Parathyroid adenoma (tissue), 2 donors: Measurements from ENCODE around the gene ZNF697.

Experiments
- H2AFZ ChIP-seq: fragments of 300-600 bp; sonication (generic); one replicate; pipeline ENCODE4 v1.7.0; 2017; ENCODE audit warnings: antibody characterized with exemption, mild to moderate bottlenecking
- H3K27ac ChIP-seq: fragments of 300-600 bp; sonication (generic); one replicate; pipeline ENCODE4 v1.7.0; 2017
- H3K27me3 ChIP-seq: fragments of 300-600 bp; sonication (generic); one replicate; pipeline ENCODE4 v1.7.0; 2017; ENCODE audit warnings: low read length; ENCODE audit not compliant: control insufficient read depth, insufficient read depth
- H3K36me3 ChIP-seq: fragments of 300-600 bp; sonication (generic); one replicate; pipeline ENCODE4 v1.7.0; 2017; ENCODE audit warnings: low read length; ENCODE audit not compliant: control insufficient read depth, insufficient read depth
- H3K4me1 ChIP-seq: fragments of 300-600 bp; sonication (generic); one replicate; pipeline ENCODE4 v1.7.0; 2017; ENCODE audit warnings: control low read depth
- H3K4me2 ChIP-seq: fragments of 300-600 bp; sonication (generic); one replicate; pipeline ENCODE4 v1.7.0; 2017; ENCODE audit warnings: low read length
- H3K4me3 ChIP-seq: fragments of 300-600 bp; sonication (generic); one replicate; pipeline ENCODE4 v1.7.0; 2017; ENCODE audit warnings: low read depth, low read length
- H3K79me2 ChIP-seq: fragments of 300-600 bp; sonication (generic); one replicate; pipeline ENCODE4 v1.7.0; 2017; ENCODE audit warnings: control low read depth
- H3K9ac ChIP-seq: fragments of 300-600 bp; sonication (generic); one replicate; pipeline ENCODE4 v1.7.0; 2017; ENCODE audit warnings: mild to moderate bottlenecking
- H3K9me3 ChIP-seq: fragments of 300-600 bp; sonication (generic); one replicate; pipeline ENCODE4 v1.7.0; 2017; ENCODE audit warnings: low read length; ENCODE audit not compliant: control insufficient read depth
- CTCF ChIP-seq: fragments of 300-600 bp; sonication (generic); IDR thresholded peaks from one replicate; pipeline ENCODE4 v1.7.0; 2017; ENCODE audit warnings: antibody characterized with exemption, mild to moderate bottlenecking
- donor health status: primary hyperparathyroidism.

The ZNF697 gene

GRCh38 chr1:119635811-119636390 is 12.2 kb downstream of the ZNF697 start:
- H3K27me3 ChIP-seq: no peaks in the 10 kb centered on the region
- no peak overlapping the region for H2AFZ ChIP-seq
- no peaks in the 10 kb centered on the region for H3K36me3 ChIP-seq
- no peaks in the 10 kb centered on the region for H3K9me3 ChIP-seq
- no peak overlapping the region for H3K4me2 ChIP-seq
- peaks cover 6% of the 10 kb centered on the region for H3K79me2 ChIP-seq
- H3K9ac ChIP-seq: no peak overlapping the region
- H3K4me1 ChIP-seq: peaks cover 25% of the 10 kb centered on the region
- no peak overlapping the region for H3K27ac ChIP-seq
- no peak for TF ChIP-seq CTCF
- H3K4me3 ChIP-seq: no peak overlapping the region

GRCh38 chr1:119634016-119634415 is 14.1 kb downstream of the ZNF697 start:
- no peaks in the 10 kb centered on the region for H3K27me3 ChIP-seq
- TF ChIP-seq CTCF: no peak
- peak overlapping the region; percentile 74 for H3K27ac ChIP-seq
- no peak overlapping the region for H3K4me3 ChIP-seq
- peaks cover 8% of the 10 kb centered on the region for H3K79me2 ChIP-seq
- peaks cover 25% of the 10 kb centered on the region for H3K4me1 ChIP-seq
- H2AFZ ChIP-seq: no peak overlapping the region
- no peaks in the 10 kb centered on the region for H3K36me3 ChIP-seq
- no peaks in the 10 kb centered on the region for H3K9me3 ChIP-seq
- H3K9ac ChIP-seq: no peak overlapping the region
- H3K4me2 ChIP-seq: peak overlapping the region; percentile 16

- Histone ChIP-seq H3K9me3 (no peaks in the 10 kb centered on the region), H3K9ac (no peak overlapping the region), H3K79me2 (peaks cover 8% of the 10 kb centered on the region), H3K4me1 (peaks cover 25% of the 10 kb centered on the region), H3K27me3 (no peaks in the 10 kb centered on the region), H3K4me3 (no peak overlapping the region), H3K36me3 (no peaks in the 10 kb centered on the region), H3K27ac (peak overlapping the region; percentile 74), H3K4me2 (peak overlapping the region; percentile 52), H2AFZ (no peak overlapping the region)
- TF ChIP-seq CTCF: no peak
These were observed 14.5 kb downstream of the ZNF697 start for GRCh38 chr1:119633575-119633974.

- Histone ChIP-seq H3K79me2 (peaks cover 8% of the 10 kb centered on the region), H3K9me3 (no peaks in the 10 kb centered on the region), H3K4me2 (peak overlapping the region; percentile 52), H3K27me3 (no peaks in the 10 kb centered on the region), H2AFZ (no peak overlapping the region), H3K36me3 (no peaks in the 10 kb centered on the region), H3K9ac (no peak overlapping the region), H3K4me3 (peak overlapping the region; percentile 4), H3K4me1 (peaks cover 25% of the 10 kb centered on the region), H3K27ac (peak overlapping the region; percentile 74)
- no peak for TF ChIP-seq CTCF
These were observed 15.2 kb downstream of the ZNF697 start for GRCh38 chr1:119632841-119633240.

GRCh38 chr1:119632103-119632490 is 16.0 kb downstream of the ZNF697 start:
- TF ChIP-seq CTCF: no peak

More at GRCh38 chr1:119632103-119632490, 16.0 kb downstream of the ZNF697 start:
- H3K79me2 ChIP-seq: peaks cover 8% of the 10 kb centered on the region
- H3K4me3 ChIP-seq: peak overlapping the region; percentile 28
- H3K27ac ChIP-seq: peak overlapping the region; percentile 74
- no peaks in the 10 kb centered on the region for H3K9me3 ChIP-seq
- H3K4me2 ChIP-seq: peak overlapping the region; percentile 52
- peak overlapping the region; percentile 35 for H2AFZ ChIP-seq
- H3K9ac ChIP-seq: no peak overlapping the region
- H3K27me3 ChIP-seq: no peaks in the 10 kb centered on the region
- H3K4me1 ChIP-seq: peaks cover 25% of the 10 kb centered on the region
- H3K36me3 ChIP-seq: no peaks in the 10 kb centered on the region
